GM12878 (cell line): ENCODE measurements around the gene PSAPL1. TPM values are rescaled to one million over a fixed set of nuclear protein-coding genes. Genes with fewer than 3 reads are reported as not detected.

ENCODE experiments used
- ATAC-seq: fragments of 200-7000 bp; cut with Tn5 transposase; 3 replicates; pipeline ENCODE4 v1.9.1; 2020; ENCODE audit warnings: mild to moderate bottlenecking, moderate library complexity
- BruUV-seq: library from RNA; stranded (reverse); fragments of 400-500 nt; replicated peaks from 2 replicates; lab custom pipeline; 2021; lab: Mats Ljungman, UMichigan
- CTCF ChIA-PET: fragments of 300-600 bp; sonication (Branson Sonifier 250); formaldehyde crosslinking; extraction: SDS; loops from one replicate; lab custom pipeline; 2021; ENCODE audit warnings: inconsistent platforms; lab: Yijun Ruan, JAX
- POLR2A ChIA-PET: fragments of 350-600 bp; formaldehyde crosslinking; extraction: SDS; loops from one replicate; lab custom pipeline; 2021; ENCODE audit warnings: inconsistent platforms; lab: Charles Lee
- RAD21 ChIA-PET: fragments of 300-600 bp; sonication (Branson Sonifier 250); formaldehyde crosslinking; loops from one replicate; lab custom pipeline; 2023; ENCODE audit warnings: antibody characterized with exemption; ENCODE audit not compliant: unreplicated experiment; lab: Charles Lee
- SMC1A ChIA-PET: fragments of 300-600 bp; sonication (Branson Sonifier 250); formaldehyde crosslinking; loops from one replicate; lab custom pipeline; 2023; ENCODE audit not compliant: unreplicated experiment, uncharacterized antibody; lab: Charles Lee
- DNase-seq: peaks from one replicate; pipeline ENCODE4 v3.0.0-alpha.2; 2011; ENCODE audit warnings: low read depth, low spot score
- FAIRE-seq: peaks from 3 replicates; lab custom pipeline; 2011; peaks lifted over from hg19 to GRCh38; lab: Jason Lieb, UNC
- H2AFZ ChIP-seq: 2 replicates; pipeline ENCODE4 v1.6.0; 2011; ENCODE audit warnings: low read depth, low read length, control low read depth; ENCODE audit not compliant: control insufficient read depth
- H3K27ac ChIP-seq: 2 replicates; pipeline ENCODE4 v1.5.1; 2011; ENCODE audit warnings: control low read depth; ENCODE audit not compliant: control insufficient read depth, insufficient read depth
- H3K27me3 ChIP-seq, 2 experiments: replicated peaks in 1 of 2; 2 replicates each; pipeline versions ENCODE4 v1.6.0 to v1.6.1; 2011; ENCODE audit warnings: low read length in 1 of 2; ENCODE audit not compliant: control insufficient read depth in 2 of 2, insufficient read depth in 2 of 2
- H3K36me3 ChIP-seq, 2 experiments: 2 replicates each; pipeline ENCODE4 v1.5.1; 2011; ENCODE audit warnings: low read length in 1 of 2; ENCODE audit not compliant: control insufficient read depth in 2 of 2, insufficient read depth in 2 of 2
- H3K4me1 ChIP-seq: 2 replicates; pipeline ENCODE4 v1.6.1; 2011; ENCODE audit warnings: mild to moderate bottlenecking, low read length, moderate library complexity, mixed read lengths; ENCODE audit not compliant: control insufficient read depth, insufficient read depth
- H3K4me2 ChIP-seq: 2 replicates; pipeline ENCODE4 v1.6.0; 2011; ENCODE audit warnings: control low read depth; ENCODE audit not compliant: control insufficient read depth, insufficient read depth
- H3K4me3 ChIP-seq: fragments of 200-600 bp; sonication (generic); 2 replicates; pipeline ENCODE4 v1.5.1; 2016
- H3K79me2 ChIP-seq: 2 replicates; pipeline ENCODE4 v1.6.0; 2011; ENCODE audit warnings: low read length; ENCODE audit not compliant: control insufficient read depth, insufficient read depth
- H3K9ac ChIP-seq: 2 replicates; pipeline ENCODE4 v1.8.0; 2011; ENCODE audit warnings: low read length, control low read depth, mixed read lengths; ENCODE audit not compliant: control insufficient read depth, insufficient read depth
- H3K9me3 ChIP-seq: replicated peaks from 3 replicates; pipeline ENCODE4 v1.5.1; 2011; ENCODE audit warnings: mild to moderate bottlenecking, low read length; ENCODE audit not compliant: control insufficient read depth, insufficient read depth
- H4K20me1 ChIP-seq: 2 replicates; pipeline ENCODE4 v1.6.0; 2011; ENCODE audit not compliant: control insufficient read depth, insufficient read depth
- EED ChIP-seq: sonication (generic); IDR thresholded peaks from 2 replicates; pipeline ENCODE4 v1.6.1; 2016; ENCODE audit warnings: antibody characterized with exemption, low read depth
- ETV6 ChIP-seq, 2 experiments: fragments of 450-650 bp in 1 of 2; IDR thresholded peaks in 1 of 2; conservative IDR thresholded peaks in 1 of 2; 2 replicates each; pipeline ENCODE4 v1.6.1; 2014; ENCODE audit warnings: antibody characterized with exemption in 1 of 2, borderline replicate concordance in 1 of 2, low read depth in 1 of 2, mild to moderate bottlenecking in 1 of 2, moderate library complexity in 1 of 2
- EZH2 ChIP-seq: IDR thresholded peaks from 2 replicates; pipeline ENCODE4 v1.6.1; 2012; ENCODE audit warnings: low read depth, mild to moderate bottlenecking, control low read depth, inconsistent platforms, low read length, borderline replicate concordance; ENCODE audit not compliant: control insufficient read depth
- FOS ChIP-seq: IDR thresholded peaks from 3 replicates; pipeline ENCODE4 v1.6.1; 2011; ENCODE audit warnings: borderline replicate concordance; ENCODE audit not compliant: insufficient read length; ENCODE audit errors: extremely low read depth
- IRF4 ChIP-seq: IDR thresholded peaks from 2 replicates; pipeline ENCODE4 v1.6.1; 2011; ENCODE audit warnings: low read depth, low read length
- JUND ChIP-seq: IDR thresholded peaks from 2 replicates; pipeline ENCODE4 v1.6.1; 2012; ENCODE audit warnings: low read depth, mild to moderate bottlenecking, low read length, improper control_type of control experiment, moderate library complexity
- SMC3 ChIP-seq: IDR thresholded peaks from 2 replicates; pipeline ENCODE4 v1.6.1; 2011; ENCODE audit warnings: low read length, improper control_type of control experiment, borderline replicate concordance
- SUPT20H ChIP-seq: IDR thresholded peaks from 2 replicates; pipeline ENCODE4 v1.6.1; 2011; ENCODE audit warnings: low read depth, mild to moderate bottlenecking, low read length, moderate library complexity, borderline replicate concordance; ENCODE audit not compliant: control insufficient read depth
- TCF3 ChIP-seq: IDR thresholded peaks from 2 replicates; pipeline ENCODE4 v1.6.1; 2012; ENCODE audit warnings: low read depth, mild to moderate bottlenecking, low read length, borderline replicate concordance; ENCODE audit not compliant: insufficient read depth
- YY1 ChIP-seq: IDR thresholded peaks from 2 replicates; pipeline ENCODE4 v1.6.1; 2011; ENCODE audit warnings: low read depth, mild to moderate bottlenecking, low read length
- ZBTB4 ChIP-seq: fragments of 450-650 bp; formaldehyde crosslinking; IDR thresholded peaks from 2 replicates; pipeline ENCODE4 v1.4.0; 2022; ENCODE audit warnings: mild to moderate bottlenecking, moderate library complexity
- ZNF622 ChIP-seq: fragments of 450-650 bp; IDR thresholded peaks from 2 replicates; pipeline ENCODE4 v1.6.1; 2017; ENCODE audit warnings: mild to moderate bottlenecking, inconsistent platforms
- WGBS: methylation state at CpG from one replicate; pipeline ENCODE4 v1.1.6; 2016; ENCODE audit warnings: low lambda C conversion rate; ENCODE audit not compliant: insufficient replicate concordance, insufficient coverage; ENCODE audit errors: missing lambda C conversion rate; 5-methylcytosine and 5-hydroxymethylcytosine counted together
- in situ Hi-C: fragments of 300-500 bp; cut with MboI; formaldehyde crosslinking; loops from 9 replicates; pipeline ENCODE4 v1.14.3; 2018; ENCODE audit warnings: mixed read lengths
- intact Hi-C: fragments of 100-400 bp; cut with micrococcal nuclease; formaldehyde crosslinking; loops from one replicate; pipeline ENCODE4 v1.14.2; 2022; ENCODE audit not compliant: unreplicated experiment
- polyA plus RNA-seq, 11 experiments: library from polyadenylated mRNA; depleted of rRNA in 4 of 11; unstranded in 6 of 11; stranded (reverse) in 5 of 11; fragments of >200 nt; fragmentation: Nextera tagmentation in 4 of 11; fragmentation: Illumina TruSeq in 1 of 11; extraction: Ambion mirVana in 4 of 11; extraction: Trizol in 1 of 11; gene quantifications; 1 replicate in 1 of 11; 2 replicates in 10 of 11; pipeline versions ENCODE4 v1.2.1 to v1.2.3, GENCODE V29; 2011 to 2016; ENCODE audit warnings: inconsistent platforms in 2 of 11, missing spikeins in 2 of 11, low read depth in 1 of 11
- total RNA-seq, 4 experiments: library from RNA; depleted of rRNA in 3 of 4; stranded (reverse); fragments of >200 nt in 3 of 4; fragmentation: Illumina TruSeq in 1 of 4; extraction: Trizol in 1 of 4; gene quantifications; 2 replicates each; pipeline versions ENCODE4 v1.2.1 to v1.2.3, GENCODE V29; 2013 to 2021

The PSAPL1 gene
- total and polyA plus RNA-seq, 10 of the 15 experiments (the other 5 are each of a cell fraction or from before 2014, with no cell fraction given), result not detected

GRCh38 chr4:7391637-7392437 is 42.9 kb downstream of the PSAPL1 start:
- Histone ChIP-seq H3K27ac (no peak overlapping the region), H3K4me3 (no peak overlapping the region), H3K9ac (no peak overlapping the region), H3K4me2 (no peak overlapping the region), H2AFZ (no peak overlapping the region), H3K4me1 (no peaks in the 10 kb centered on the region), H3K27me3 (no peaks in the 10 kb centered on the region; a peak in 1 of 4 replicates), H4K20me1 (no peaks in the 10 kb centered on the region), H3K9me3 (no peaks in the 10 kb centered on the region), H3K79me2 (no peaks in the 10 kb centered on the region), H3K36me3 (no peaks in the 10 kb centered on the region)
- FAIRE-seq (no peak), ATAC-seq (no peak), DNase-seq (no peak)
- TF ChIP-seq SMC3, result no peak
- CTCF ChIA-PET, result interaction anchor here (0.6 kb wide), 1 partner anchor 1572 kb away, joined by 3 read pairs; no protein-coding TSS in a partner anchor
- intact Hi-C loops (no loop called here), in situ Hi-C loops (no loop called here)
- POLR2A ChIA-PET, result no interaction called here
- RAD21 ChIA-PET, result no interaction called here
- WGBS, result 8% methylated on average over 18 of the region's 18 CpGs
- SMC1A ChIA-PET, result interaction anchor here (1.5 kb wide), 1 partner anchor 410 kb away, joined by 4 read pairs; no protein-coding TSS in a partner anchor
- BruUV-seq, result no TSS peak

GRCh38 chr4:7390906-7391636 is 43.7 kb downstream of the PSAPL1 start:
- BruUV-seq, result no TSS peak
- in situ Hi-C loops, result no loop called here
- Histone ChIP-seq H3K4me2 (no peak overlapping the region), H2AFZ (no peak overlapping the region), H3K36me3 (no peaks in the 10 kb centered on the region), H3K9me3 (no peaks in the 10 kb centered on the region), H3K27me3 (no peaks in the 10 kb centered on the region; a peak in 1 of 4 replicates), H4K20me1 (no peaks in the 10 kb centered on the region), H3K4me1 (no peaks in the 10 kb centered on the region), H3K9ac (no peak overlapping the region), H3K79me2 (no peaks in the 10 kb centered on the region), H3K4me3 (no peak overlapping the region), H3K27ac (no peak overlapping the region)
- FAIRE-seq (no peak), ATAC-seq (no peak), DNase-seq (no peak)
- CTCF ChIA-PET, result no interaction called here
- intact Hi-C loops, result no loop called here
- 11% methylated on average over 18 of the region's 18 CpGs for WGBS
- RAD21 ChIA-PET, result no interaction called here
- POLR2A ChIA-PET, result no interaction called here
- SMC1A ChIA-PET, result no interaction called here
- TF ChIP-seq FOS, result no peak
- TF ChIP-seq ZNF622, result no peak
- no peak for TF ChIP-seq IRF4
- no peak for TF ChIP-seq ETV6 (conservative IDR thresholded peaks at IDR 0.05 in 1 of 2, IDR thresholded peaks at IDR 0.05 in 1 of 2; ENCODE audit: borderline replicate concordance in 1 of 2, low read depth in 1 of 2)
- no peak for TF ChIP-seq YY1
- no peak for TF ChIP-seq JUND
- TF ChIP-seq SUPT20H, result no peak
- no peak for TF ChIP-seq EED
- TF ChIP-seq ZBTB4 (CRISPR knock-in tag), result no peak
- no peak for TF ChIP-seq TCF3
- TF ChIP-seq EZH2, result no peak
